GM23338 (cell line): ENCODE data around the gene TSC2. TPM values are rescaled to one million over a fixed set of nuclear protein-coding genes. Genes with fewer than 3 reads are reported as not detected.
"Not testable (repeated sequence)": the region's sequence is repeated elsewhere in the genome, so short reads cannot be mapped to it uniquely, and the experiment has no call there.

ENCODE experiments used
- ATAC-seq: fragments of 200-7000 bp; cut with Tn5 transposase; 3 replicates; pipeline ENCODE4 v1.9.1; 2020
- DNase-seq: peaks from one replicate; pipeline ENCODE4 v3.0.0-alpha.2; 2015; ENCODE audit warnings: low spot score
- H2AFZ ChIP-seq: fragments of 200-600 bp; sonication (generic); 2 replicates; pipeline ENCODE4 v1.8.0; 2016; ENCODE audit warnings: antibody characterized with exemption, mild to moderate bottlenecking, moderate library complexity
- H3F3A ChIP-seq: fragments of 200-600 bp; sonication (generic); replicated peaks from 2 replicates; pipeline ENCODE4 v1.8.0; 2017; ENCODE audit warnings: antibody characterized with exemption, mixed run types, low read depth
- H3K27ac ChIP-seq: fragments of 200-600 bp; sonication (generic); 2 replicates; pipeline ENCODE4 v1.6.1; 2016; ENCODE audit warnings: low read depth
- H3K27me3 ChIP-seq: fragments of 200-600 bp; sonication (generic); 2 replicates; pipeline ENCODE4 v1.8.0; 2016; ENCODE audit warnings: mild to moderate bottlenecking, mixed run types, moderate library complexity; ENCODE audit not compliant: insufficient read depth
- H3K36me3 ChIP-seq: fragments of 200-600 bp; sonication (generic); 2 replicates; pipeline ENCODE4 v1.8.0; 2016; ENCODE audit warnings: mild to moderate bottlenecking; ENCODE audit not compliant: insufficient read depth
- H3K4me1 ChIP-seq: fragments of 200-600 bp; sonication (generic); 2 replicates; pipeline ENCODE4 v1.8.0; 2016; ENCODE audit warnings: mild to moderate bottlenecking, moderate library complexity; ENCODE audit not compliant: insufficient read depth
- H3K4me2 ChIP-seq: fragments of 200-600 bp; sonication (generic); 2 replicates; pipeline ENCODE4 v1.7.1; 2017; ENCODE audit warnings: mixed run types
- H3K4me3 ChIP-seq: fragments of 200-600 bp; sonication (generic); 2 replicates; pipeline ENCODE4 v1.6.1; 2016; ENCODE audit warnings: mixed run types
- H3K79me2 ChIP-seq: fragments of 200-600 bp; sonication (generic); replicated peaks from 2 replicates; pipeline ENCODE4 v1.8.0; 2017; ENCODE audit warnings: mild to moderate bottlenecking; ENCODE audit not compliant: insufficient read depth
- H3K9me2 ChIP-seq: fragments of 200-600 bp; sonication (generic); 2 replicates; pipeline ENCODE4 v1.8.0; 2017; ENCODE audit not compliant: insufficient read depth
- H4K20me1 ChIP-seq: fragments of 200-600 bp; sonication (generic); replicated peaks from 2 replicates; pipeline ENCODE4 v1.8.0; 2017; ENCODE audit warnings: mild to moderate bottlenecking; ENCODE audit not compliant: insufficient read depth
- H3K27ac Mint-ChIP-seq: 2 replicates; pipeline ENCODE4 v1.8.0; 2020; ENCODE audit warnings: inconsistent platforms, mild to moderate bottlenecking, moderate library complexity, mixed read lengths
- H3K27me3 Mint-ChIP-seq: 3 replicates; pipeline ENCODE4 v1.8.0; 2022; ENCODE audit warnings: low read depth, mild to moderate bottlenecking, moderate library complexity, mixed read lengths, inconsistent platforms; ENCODE audit not compliant: insufficient read depth, poor library complexity
- H3K36me3 Mint-ChIP-seq: 3 replicates; pipeline ENCODE4 v1.8.0; 2021; ENCODE audit warnings: low read depth, mild to moderate bottlenecking, inconsistent platforms, moderate library complexity, mixed read lengths
- H3K4me1 Mint-ChIP-seq: 3 replicates; pipeline ENCODE4 v1.8.0; 2020; ENCODE audit warnings: mild to moderate bottlenecking, inconsistent platforms, mixed read lengths
- H3K4me3 Mint-ChIP-seq: 3 replicates; pipeline ENCODE4 v1.8.0; 2021; ENCODE audit warnings: moderate library complexity, mild to moderate bottlenecking, inconsistent platforms, mixed read lengths
- H3K9me3 Mint-ChIP-seq: 3 replicates; pipeline ENCODE4 v1.8.0; 2020; ENCODE audit warnings: moderate library complexity, mild to moderate bottlenecking, inconsistent platforms, mixed read lengths
- CREB1 ChIP-seq: fragments of 250-450 bp; sonication (Bioruptor Pico); IDR thresholded peaks from 2 replicates; pipeline ENCODE4 v1.5.0; 2020; ENCODE audit warnings: low read depth, mild to moderate bottlenecking, moderate library complexity
- EZH2 ChIP-seq: fragments of 200-600 bp; sonication (generic); IDR thresholded peaks from one replicate; pipeline ENCODE4 v1.8.0; 2017; ENCODE audit warnings: antibody characterized with exemption, mild to moderate bottlenecking, low read depth; ENCODE audit not compliant: unreplicated experiment
- EZH2phosphoT487 ChIP-seq: fragments of 200-600 bp; sonication (generic); IDR thresholded peaks from one replicate; pipeline ENCODE4 v1.8.1; 2018; ENCODE audit warnings: antibody characterized with exemption; ENCODE audit not compliant: unreplicated experiment
- JUNB ChIP-seq: IDR thresholded peaks from one replicate; pipeline ENCODE4 v1.6.1; 2016; ENCODE audit warnings: antibody characterized with exemption; ENCODE audit not compliant: unreplicated experiment
- NANOG ChIP-seq: IDR thresholded peaks from 2 replicates; pipeline ENCODE4 v1.6.1; 2016; ENCODE audit warnings: antibody characterized with exemption, borderline replicate concordance
- POLR2AphosphoS5 ChIP-seq: IDR thresholded peaks from 2 replicates; pipeline ENCODE4 v1.6.1; 2016; ENCODE audit warnings: antibody characterized with exemption, low read depth
- STAT1 ChIP-seq: IDR thresholded peaks from one replicate; pipeline ENCODE4 v1.6.1; 2016; ENCODE audit warnings: antibody characterized with exemption; ENCODE audit not compliant: unreplicated experiment
- ZNF114 ChIP-seq: fragments of 250-450 bp; sonication (Bioruptor Pico); IDR thresholded peaks from 2 replicates; pipeline ENCODE4 v1.5.0; 2020; ENCODE audit warnings: mild to moderate bottlenecking, moderate library complexity
- ZNF331 ChIP-seq: fragments of 250-450 bp; sonication (Bioruptor Pico); IDR thresholded peaks from 2 replicates; pipeline ENCODE4 v1.5.0; 2020; ENCODE audit warnings: low read depth, mild to moderate bottlenecking, moderate library complexity
- polyA plus RNA-seq: library from polyadenylated mRNA; unstranded; fragments of >200 nt; fragmentation: Nextera tagmentation; extraction: Ambion mirVana; gene quantifications from 2 replicates; pipeline ENCODE4 v1.2.1, GENCODE V29; 2016
- total RNA-seq: library from RNA; depleted of rRNA; stranded (reverse); fragments of >200 nt; shearing (Covaris generic); gene quantifications from 2 replicates; pipeline ENCODE4 v1.2.3, GENCODE V29; 2014
- TF ChIP-seq, protein P1 (sequence below): fragments of 250-450 bp; sonication (Bioruptor Pico); IDR thresholded peaks from 2 replicates; pipeline ENCODE4 v1.5.0; 2020; ENCODE audit warnings: mild to moderate bottlenecking, moderate library complexity
- TF ChIP-seq, protein P2 (sequence below): IDR thresholded peaks from 2 replicates; pipeline ENCODE4 v1.6.1; 2016; ENCODE audit warnings: antibody characterized with exemption
- TF ChIP-seq, protein P3 (sequence below): IDR thresholded peaks from one replicate; pipeline ENCODE4 v1.6.1; 2018; ENCODE audit warnings: antibody characterized with exemption; ENCODE audit not compliant: unreplicated experiment

Gene TSC2
- total and polyA plus RNA-seq, 2 experiments from 2014 or later: 40.5 to 93.0 TPM

DNA sequence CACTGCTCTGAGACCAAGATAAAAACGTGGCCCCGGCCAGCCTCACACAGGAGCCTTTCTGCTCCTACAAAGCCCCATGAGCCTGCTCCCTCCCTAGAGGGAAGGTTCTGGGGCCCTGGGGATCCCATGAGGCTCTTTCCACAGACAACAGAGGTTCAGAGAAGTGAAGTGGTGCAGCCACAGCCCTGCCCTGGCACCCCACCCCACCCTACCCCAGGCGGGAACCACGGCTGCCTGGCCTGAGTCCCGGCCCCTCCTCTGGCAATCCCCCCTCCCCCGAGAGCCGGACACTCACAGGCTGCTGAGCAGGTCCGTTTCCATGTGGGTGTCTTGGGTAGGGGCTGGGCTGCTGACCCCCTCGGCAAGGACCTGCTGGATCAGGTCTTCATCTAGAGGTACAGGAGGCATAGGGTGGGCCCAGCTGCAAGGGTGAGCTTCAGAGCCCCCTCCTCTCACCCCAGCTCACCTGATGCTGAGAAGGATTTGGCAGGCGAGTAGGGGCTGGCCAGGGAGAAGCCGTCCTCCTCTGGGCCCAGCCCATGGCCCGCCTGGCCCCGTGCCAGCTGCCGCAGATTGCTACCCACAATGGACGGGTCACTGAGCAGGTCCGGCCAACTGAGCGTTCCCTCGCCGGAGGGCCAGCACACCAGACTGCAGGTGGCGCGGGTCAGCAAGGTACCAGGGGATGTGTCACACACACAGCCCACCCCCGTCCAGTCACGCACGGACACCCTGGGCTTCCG is 49.2 kb downstream of the TSC2 start:
- H3K79me2 ChIP-seq: no peaks in the 10 kb centered on the region
- no peaks in the 10 kb centered on the region; the same call in 1 of the 2 replicates for H4K20me1 ChIP-seq
- DNase-seq: no peak
- Mint-ChIP-seq H3K4me3 (no peak overlapping the region), H3K9me3 (no peaks in the 10 kb centered on the region), H3K36me3 (peaks cover 11% of the 10 kb centered on the region), H3K27me3 (peaks cover 14% of the 10 kb centered on the region), H3K4me1 (no peaks in the 10 kb centered on the region), H3K27ac (no peak overlapping the region)
- H3K9me2 ChIP-seq: no peaks in the 10 kb centered on the region
- no peaks in the 10 kb centered on the region for H3K27me3 ChIP-seq
- H3K4me1 ChIP-seq: peaks cover under 1% of the 10 kb centered on the region; the same call in 1 of the 2 replicates
- H2AFZ ChIP-seq: no peak overlapping the region
- H3F3A ChIP-seq: 0 out of 2 replicates have a peak, but pooled peaks cover 5% of the 10 kb centered on the region
- no peak overlapping the region for H3K27ac ChIP-seq
- ATAC-seq: no peak
- TF ChIP-seq POLR2AphosphoS5 (no peak), ZNF114 (CRISPR knock-in tag) (no peak), ZNF331 (CRISPR knock-in tag) (no peak), CREB1 (CRISPR knock-in tag) (no peak), EZH2 (no peak), STAT1 (no peak), NANOG (no peak), EZH2phosphoT487 (no peak), JUNB (no peak)
- TF ChIP-seq, protein P1, sequence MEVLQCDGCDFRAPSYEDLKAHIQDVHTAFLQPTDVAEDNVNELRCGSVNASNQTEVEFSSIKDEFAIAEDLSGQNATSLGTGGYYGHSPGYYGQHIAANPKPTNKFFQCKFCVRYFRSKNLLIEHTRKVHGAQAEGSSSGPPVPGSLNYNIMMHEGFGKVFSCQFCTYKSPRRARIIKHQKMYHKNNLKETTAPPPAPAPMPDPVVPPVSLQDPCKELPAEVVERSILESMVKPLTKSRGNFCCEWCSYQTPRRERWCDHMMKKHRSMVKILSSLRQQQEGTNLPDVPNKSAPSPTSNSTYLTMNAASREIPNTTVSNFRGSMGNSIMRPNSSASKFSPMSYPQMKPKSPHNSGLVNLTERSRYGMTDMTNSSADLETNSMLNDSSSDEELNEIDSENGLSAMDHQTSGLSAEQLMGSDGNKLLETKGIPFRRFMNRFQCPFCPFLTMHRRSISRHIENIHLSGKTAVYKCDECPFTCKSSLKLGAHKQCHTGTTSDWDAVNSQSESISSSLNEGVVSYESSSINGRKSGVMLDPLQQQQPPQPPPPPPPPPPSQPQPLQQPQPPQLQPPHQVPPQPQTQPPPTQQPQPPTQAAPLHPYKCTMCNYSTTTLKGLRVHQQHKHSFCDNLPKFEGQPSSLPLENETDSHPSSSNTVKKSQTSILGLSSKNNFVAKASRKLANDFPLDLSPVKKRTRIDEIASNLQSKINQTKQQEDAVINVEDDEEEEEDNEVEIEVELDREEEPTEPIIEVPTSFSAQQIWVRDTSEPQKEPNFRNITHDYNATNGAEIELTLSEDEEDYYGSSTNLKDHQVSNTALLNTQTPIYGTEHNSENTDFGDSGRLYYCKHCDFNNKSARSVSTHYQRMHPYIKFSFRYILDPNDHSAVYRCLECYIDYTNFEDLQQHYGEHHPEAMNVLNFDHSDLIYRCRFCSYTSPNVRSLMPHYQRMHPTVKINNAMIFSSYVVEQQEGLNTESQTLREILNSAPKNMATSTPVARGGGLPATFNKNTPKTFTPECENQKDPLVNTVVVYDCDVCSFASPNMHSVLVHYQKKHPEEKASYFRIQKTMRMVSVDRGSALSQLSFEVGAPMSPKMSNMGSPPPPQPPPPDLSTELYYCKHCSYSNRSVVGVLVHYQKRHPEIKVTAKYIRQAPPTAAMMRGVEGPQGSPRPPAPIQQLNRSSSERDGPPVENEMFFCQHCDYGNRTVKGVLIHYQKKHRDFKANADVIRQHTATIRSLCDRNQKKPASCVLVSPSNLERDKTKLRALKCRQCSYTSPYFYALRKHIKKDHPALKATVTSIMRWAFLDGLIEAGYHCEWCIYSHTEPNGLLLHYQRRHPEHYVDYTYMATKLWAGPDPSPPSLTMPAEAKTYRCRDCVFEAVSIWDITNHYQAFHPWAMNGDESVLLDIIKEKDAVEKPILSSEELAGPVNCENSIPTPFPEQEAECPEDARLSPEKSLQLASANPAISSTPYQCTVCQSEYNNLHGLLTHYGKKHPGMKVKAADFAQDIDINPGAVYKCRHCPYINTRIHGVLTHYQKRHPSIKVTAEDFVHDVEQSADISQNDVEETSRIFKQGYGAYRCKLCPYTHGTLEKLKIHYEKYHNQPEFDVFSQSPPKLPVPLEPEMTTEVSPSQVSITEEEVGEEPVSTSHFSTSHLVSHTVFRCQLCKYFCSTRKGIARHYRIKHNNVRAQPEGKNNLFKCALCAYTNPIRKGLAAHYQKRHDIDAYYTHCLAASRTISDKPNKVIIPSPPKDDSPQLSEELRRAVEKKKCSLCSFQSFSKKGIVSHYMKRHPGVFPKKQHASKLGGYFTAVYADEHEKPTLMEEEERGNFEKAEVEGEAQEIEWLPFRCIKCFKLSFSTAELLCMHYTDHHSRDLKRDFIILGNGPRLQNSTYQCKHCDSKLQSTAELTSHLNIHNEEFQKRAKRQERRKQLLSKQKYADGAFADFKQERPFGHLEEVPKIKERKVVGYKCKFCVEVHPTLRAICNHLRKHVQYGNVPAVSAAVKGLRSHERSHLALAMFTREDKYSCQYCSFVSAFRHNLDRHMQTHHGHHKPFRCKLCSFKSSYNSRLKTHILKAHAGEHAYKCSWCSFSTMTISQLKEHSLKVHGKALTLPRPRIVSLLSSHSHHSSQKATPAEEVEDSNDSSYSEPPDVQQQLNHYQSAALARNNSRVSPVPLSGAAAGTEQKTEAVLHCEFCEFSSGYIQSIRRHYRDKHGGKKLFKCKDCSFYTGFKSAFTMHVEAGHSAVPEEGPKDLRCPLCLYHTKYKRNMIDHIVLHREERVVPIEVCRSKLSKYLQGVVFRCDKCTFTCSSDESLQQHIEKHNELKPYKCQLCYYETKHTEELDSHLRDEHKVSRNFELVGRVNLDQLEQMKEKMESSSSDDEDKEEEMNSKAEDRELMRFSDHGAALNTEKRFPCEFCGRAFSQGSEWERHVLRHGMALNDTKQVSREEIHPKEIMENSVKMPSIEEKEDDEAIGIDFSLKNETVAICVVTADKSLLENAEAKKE (CRISPR knock-in tag): no peak
- TF ChIP-seq, protein P2, sequence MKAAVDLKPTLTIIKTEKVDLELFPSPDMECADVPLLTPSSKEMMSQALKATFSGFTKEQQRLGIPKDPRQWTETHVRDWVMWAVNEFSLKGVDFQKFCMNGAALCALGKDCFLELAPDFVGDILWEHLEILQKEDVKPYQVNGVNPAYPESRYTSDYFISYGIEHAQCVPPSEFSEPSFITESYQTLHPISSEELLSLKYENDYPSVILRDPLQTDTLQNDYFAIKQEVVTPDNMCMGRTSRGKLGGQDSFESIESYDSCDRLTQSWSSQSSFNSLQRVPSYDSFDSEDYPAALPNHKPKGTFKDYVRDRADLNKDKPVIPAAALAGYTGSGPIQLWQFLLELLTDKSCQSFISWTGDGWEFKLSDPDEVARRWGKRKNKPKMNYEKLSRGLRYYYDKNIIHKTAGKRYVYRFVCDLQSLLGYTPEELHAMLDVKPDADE: no peak
- TF ChIP-seq, protein P3, sequence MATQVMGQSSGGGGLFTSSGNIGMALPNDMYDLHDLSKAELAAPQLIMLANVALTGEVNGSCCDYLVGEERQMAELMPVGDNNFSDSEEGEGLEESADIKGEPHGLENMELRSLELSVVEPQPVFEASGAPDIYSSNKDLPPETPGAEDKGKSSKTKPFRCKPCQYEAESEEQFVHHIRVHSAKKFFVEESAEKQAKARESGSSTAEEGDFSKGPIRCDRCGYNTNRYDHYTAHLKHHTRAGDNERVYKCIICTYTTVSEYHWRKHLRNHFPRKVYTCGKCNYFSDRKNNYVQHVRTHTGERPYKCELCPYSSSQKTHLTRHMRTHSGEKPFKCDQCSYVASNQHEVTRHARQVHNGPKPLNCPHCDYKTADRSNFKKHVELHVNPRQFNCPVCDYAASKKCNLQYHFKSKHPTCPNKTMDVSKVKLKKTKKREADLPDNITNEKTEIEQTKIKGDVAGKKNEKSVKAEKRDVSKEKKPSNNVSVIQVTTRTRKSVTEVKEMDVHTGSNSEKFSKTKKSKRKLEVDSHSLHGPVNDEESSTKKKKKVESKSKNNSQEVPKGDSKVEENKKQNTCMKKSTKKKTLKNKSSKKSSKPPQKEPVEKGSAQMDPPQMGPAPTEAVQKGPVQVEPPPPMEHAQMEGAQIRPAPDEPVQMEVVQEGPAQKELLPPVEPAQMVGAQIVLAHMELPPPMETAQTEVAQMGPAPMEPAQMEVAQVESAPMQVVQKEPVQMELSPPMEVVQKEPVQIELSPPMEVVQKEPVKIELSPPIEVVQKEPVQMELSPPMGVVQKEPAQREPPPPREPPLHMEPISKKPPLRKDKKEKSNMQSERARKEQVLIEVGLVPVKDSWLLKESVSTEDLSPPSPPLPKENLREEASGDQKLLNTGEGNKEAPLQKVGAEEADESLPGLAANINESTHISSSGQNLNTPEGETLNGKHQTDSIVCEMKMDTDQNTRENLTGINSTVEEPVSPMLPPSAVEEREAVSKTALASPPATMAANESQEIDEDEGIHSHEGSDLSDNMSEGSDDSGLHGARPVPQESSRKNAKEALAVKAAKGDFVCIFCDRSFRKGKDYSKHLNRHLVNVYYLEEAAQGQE: no peak
- no peaks in the 10 kb centered on the region for H3K36me3 ChIP-seq
- H3K4me3 ChIP-seq: no peak overlapping the region
- no peak overlapping the region for H3K4me2 ChIP-seq

DNA sequence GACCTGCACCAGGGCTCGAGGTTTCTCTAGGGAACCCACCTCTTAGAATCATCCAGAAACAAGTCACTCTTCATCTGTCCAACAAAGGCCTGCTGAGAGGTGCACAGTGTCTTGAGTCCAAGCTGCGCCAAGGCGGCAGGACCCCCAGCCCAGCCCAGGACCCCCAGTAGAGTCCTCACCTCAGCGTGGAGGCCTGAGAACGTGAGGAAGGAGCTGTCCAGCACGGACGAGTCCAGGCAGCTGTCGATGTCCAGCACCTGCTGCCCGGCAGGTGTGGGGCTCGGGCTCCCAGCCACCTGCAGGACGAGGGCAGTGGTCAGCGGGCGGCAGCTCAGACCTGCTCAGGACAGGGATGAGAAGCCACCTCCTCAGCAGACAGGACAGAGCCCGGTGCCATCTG is 49.9 kb downstream of the TSC2 start:
- H4K20me1 ChIP-seq, H3K4me1 Mint-ChIP-seq, H3K27me3 ChIP-seq, H3K36me3 ChIP-seq, H3K4me1 ChIP-seq, H3K4me2 ChIP-seq, H3K27ac ChIP-seq, H3K4me3 ChIP-seq, H3K9me2 ChIP-seq, ATAC-seq, H3K4me3 Mint-ChIP-seq, H3K9me3 Mint-ChIP-seq, H2AFZ ChIP-seq, DNase-seq, H3K27me3 Mint-ChIP-seq, H3K27ac Mint-ChIP-seq, H3F3A ChIP-seq, H3K79me2 ChIP-seq: not testable (repeated sequence)
- peaks cover 11% of the 10 kb centered on the region for H3K36me3 Mint-ChIP-seq
